ENCODE data around the gene ARID2. TPM values are rescaled to one million over a fixed set of nuclear protein-coding genes. Genes with fewer than 3 reads are reported as not detected.

The ARID2 gene
- total RNA-seq, 4 donors from 2014 or later, result 32.1 to 79.1 (median 41.5) TPM

GRCh38 chr12:45743247-45743646, 13.7 kb downstream of the ARID2 start:
- WGBS, result 92% methylated on average over 2 of the region's 2 CpGs
- Histone ChIP-seq H3K9me3 (no peaks in the 10 kb centered on the region), H3K27ac (no peak overlapping the region), H3K36me3 (peaks cover 5% of the 10 kb centered on the region), H3K4me3 (no peak overlapping the region), H3K4me1 (no peaks in the 10 kb centered on the region), H3K27me3 (no peaks in the 10 kb centered on the region)
- no peak for DNase-seq (ENCODE audit: low spot score in 2 of 2)
- TF ChIP-seq POLR2A (IDR thresholded peaks at IDR 0.05) (no peak), EP300 (IDR thresholded peaks at IDR 0.05) (no peak), CTCF (IDR thresholded peaks at IDR 0.05) (no peak), POLR2AphosphoS5 (IDR thresholded peaks at IDR 0.05) (no peak)

DNA sequence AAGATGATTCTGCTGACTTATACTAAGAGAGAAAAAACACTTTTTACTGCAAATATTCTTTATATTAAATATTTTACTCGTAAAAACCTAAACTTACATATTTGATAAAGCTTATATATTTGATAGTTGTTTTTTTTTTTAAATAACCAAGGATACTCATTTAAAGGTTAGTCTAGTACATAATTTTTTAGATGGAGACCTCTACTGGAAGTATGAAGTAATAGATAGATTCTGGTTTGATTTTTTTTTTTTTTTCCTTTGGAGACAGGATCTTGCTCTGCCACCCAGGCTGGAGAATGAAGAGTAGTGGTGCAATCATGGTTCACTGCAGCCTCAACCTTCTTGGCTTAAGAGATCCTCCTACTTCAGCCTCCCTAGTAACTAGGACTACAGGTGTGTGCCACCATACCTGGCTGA, 16.4 kb downstream of the ARID2 start:
- DNase-seq (ENCODE audit: low spot score in 2 of 2), result no peak
- H3K27ac ChIP-seq, result no peak overlapping the region
- no peaks in the 10 kb centered on the region for H3K9me3 ChIP-seq
- no peak for TF ChIP-seq EP300 (IDR thresholded peaks at IDR 0.05)
- no peak for TF ChIP-seq POLR2A (IDR thresholded peaks at IDR 0.05)
- no peak for TF ChIP-seq POLR2AphosphoS5 (IDR thresholded peaks at IDR 0.05)
- no peak for TF ChIP-seq CTCF (IDR thresholded peaks at IDR 0.05)
- H3K27me3 ChIP-seq, result no peaks in the 10 kb centered on the region
- no peak overlapping the region for H3K4me3 ChIP-seq
- WGBS, result 87% methylated on average over 1 of the region's 1 CpG
- H3K4me1 ChIP-seq, result no peaks in the 10 kb centered on the region
- H3K36me3 ChIP-seq, result peaks cover 5% of the 10 kb centered on the region

DNA sequence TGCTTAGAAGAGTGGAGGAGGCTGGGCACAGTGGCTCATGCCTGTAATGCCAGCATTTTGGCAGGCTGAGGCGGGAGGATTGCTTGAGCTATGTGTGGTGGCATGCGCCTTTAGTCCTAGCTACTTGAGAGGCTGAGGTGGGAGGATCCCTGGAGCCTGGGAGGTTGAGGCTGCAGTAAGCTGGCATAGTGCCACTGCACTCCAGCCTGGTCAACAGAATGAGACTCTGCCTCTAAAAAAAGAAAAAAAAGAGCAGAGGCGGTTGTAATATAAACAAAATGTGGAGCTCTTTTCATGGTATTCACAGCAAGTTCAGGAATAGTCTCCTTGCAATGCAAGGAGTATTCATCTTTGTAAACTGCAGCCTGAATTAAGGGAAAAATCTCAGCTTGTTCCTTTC, 27.2 kb downstream of the ARID2 start:
- no peak for DNase-seq (ENCODE audit: low spot score in 2 of 2)
- no peak overlapping the region for H3K27ac ChIP-seq
- no peak for TF ChIP-seq POLR2AphosphoS5 (IDR thresholded peaks at IDR 0.05)
- TF ChIP-seq CTCF (IDR thresholded peaks at IDR 0.05), result no peak
- no peak for TF ChIP-seq POLR2A (IDR thresholded peaks at IDR 0.05)
- TF ChIP-seq EP300 (IDR thresholded peaks at IDR 0.05), result no peak
- peaks cover 3% of the 10 kb centered on the region for H3K36me3 ChIP-seq
- no peak overlapping the region for H3K4me3 ChIP-seq
- H3K27me3 ChIP-seq, result no peaks in the 10 kb centered on the region
- H3K4me1 ChIP-seq, result no peaks in the 10 kb centered on the region
- no peaks in the 10 kb centered on the region for H3K9me3 ChIP-seq
- WGBS, result 86% methylated on average over 3 of the region's 3 CpGs

- no peak for TF ChIP-seq CTCF (IDR thresholded peaks at IDR 0.05)
- peak; percentile 57 for TF ChIP-seq EP300 (IDR thresholded peaks at IDR 0.05)
- Histone ChIP-seq H3K27me3 (no peaks in the 10 kb centered on the region), H3K9me3 (no peaks in the 10 kb centered on the region), H3K36me3 (peaks cover 3% of the 10 kb centered on the region), H3K4me1 (peaks cover 2% of the 10 kb centered on the region), H3K27ac (no peak overlapping the region), H3K4me3 (no peak overlapping the region)
- DNase-seq (ENCODE audit: low spot score in 2 of 2), result no peak
- 91% methylated on average over 3 of the region's 3 CpGs for WGBS
These were observed 27.7 kb downstream of the ARID2 start for GRCh38 chr12:45757172-45757571.

- Histone ChIP-seq H3K9me3 (no peaks in the 10 kb centered on the region), H3K27ac (no peak overlapping the region), H3K27me3 (no peaks in the 10 kb centered on the region), H3K4me3 (no peak overlapping the region), H3K4me1 (peaks cover 7% of the 10 kb centered on the region), H3K36me3 (no peaks in the 10 kb centered on the region)
- TF ChIP-seq POLR2A (IDR thresholded peaks at IDR 0.05), result no peak
- TF ChIP-seq CTCF (IDR thresholded peaks at IDR 0.05), result no peak
- no peak for TF ChIP-seq POLR2AphosphoS5 (IDR thresholded peaks at IDR 0.05)
- TF ChIP-seq EP300 (IDR thresholded peaks at IDR 0.05), result no peak
- no peak for DNase-seq (ENCODE audit: low spot score in 2 of 2)
- 94% methylated on average over 4 of the region's 4 CpGs for WGBS
These were observed 30.8 kb downstream of the ARID2 start for GRCh38 chr12:45760333-45760732.
